ENCODE data around the gene TDRD5. TPM values are rescaled to one million over a fixed set of nuclear protein-coding genes. Genes with fewer than 3 reads are reported as not detected.

The TDRD5 gene
- total RNA-seq, 3 donors from 2014 or later (not counting 1 experiment from before 2014, with no cell fraction given) = not detected

GRCh38 chr1:179587336-179587735, 4.3 kb upstream of the TDRD5 start:
- Histone ChIP-seq H3K27ac (ENCODE audit: low read length) (no peak overlapping the region), H3K9me3 (ENCODE audit: control insufficient read depth, insufficient read depth, low read length) (no peaks in the 10 kb centered on the region), H3K4me3 (ENCODE audit: low read length) (no peak overlapping the region), H3K4me1 (ENCODE audit: control insufficient read depth, insufficient read depth, low read length) (no peaks in the 10 kb centered on the region), H3K27me3 (ENCODE audit: control insufficient read depth, insufficient read depth, low read length) (no peaks in the 10 kb centered on the region), H3K36me3 (ENCODE audit: control insufficient read depth, insufficient read depth, low read length) (no peaks in the 10 kb centered on the region)
- Mint-ChIP-seq H3K27ac (no peak overlapping the region), H3K4me1 (no peaks in the 10 kb centered on the region), H3K36me3 (no peaks in the 10 kb centered on the region), H3K27me3 (ENCODE audit: low read depth in 2 of 2) (peaks cover 33 to 40% of the 10 kb centered on the region in 2 donors), H3K4me3 (no peak overlapping the region), H3K9me3 (peaks cover 0 to 2% of the 10 kb centered on the region in 2 donors)
- intact Hi-C loops (cut with micrococcal nuclease) = no loop called here
- 89% methylated on average over 6 of the region's 6 CpGs for WGBS (ENCODE audit: insufficient coverage)
- DNase-seq (no peak), ATAC-seq (no peak)
- TF ChIP-seq CTCF (IDR thresholded peaks at IDR 0.05) = no peak

GRCh38 chr1:179588425-179589024, 3.1 kb upstream of the TDRD5 start:
- H3K4me1 ChIP-seq (ENCODE audit: control insufficient read depth, insufficient read depth, low read length) = no peaks in the 10 kb centered on the region
- ATAC-seq = no peak

GRCh38 chr1:179589509-179589908, 2.1 kb upstream of the TDRD5 start:
- 100% methylated on average over 1 of the region's 4 CpGs for WGBS (ENCODE audit: insufficient coverage)
- Mint-ChIP-seq H3K4me1 (no peaks in the 10 kb centered on the region), H3K9me3 (no peaks in the 10 kb centered on the region), H3K4me3 (no peak overlapping the region), H3K36me3 (no peaks in the 10 kb centered on the region), H3K27me3 (ENCODE audit: low read depth in 2 of 2) (peaks cover 25 to 53% of the 10 kb centered on the region in 2 donors), H3K27ac (no peak overlapping the region)
- intact Hi-C loops (cut with micrococcal nuclease) = no loop called here
- Histone ChIP-seq H3K36me3 (ENCODE audit: control insufficient read depth, insufficient read depth, low read length) (no peaks in the 10 kb centered on the region), H3K4me3 (ENCODE audit: low read length) (no peak overlapping the region), H3K4me1 (ENCODE audit: control insufficient read depth, insufficient read depth, low read length) (no peaks in the 10 kb centered on the region), H3K27me3 (ENCODE audit: control insufficient read depth, insufficient read depth, low read length) (no peaks in the 10 kb centered on the region), H3K9me3 (ENCODE audit: control insufficient read depth, insufficient read depth, low read length) (no peaks in the 10 kb centered on the region), H3K27ac (ENCODE audit: low read length) (no peak overlapping the region)
- no peak for TF ChIP-seq CTCF (IDR thresholded peaks at IDR 0.05)
- no peak for ATAC-seq
- no peak for DNase-seq

More at GRCh38 chr1:179588425-179589024, 3.1 kb upstream of the TDRD5 start:
- no peak for TF ChIP-seq CTCF (IDR thresholded peaks at IDR 0.05)
- intact Hi-C loops (cut with micrococcal nuclease) = no loop called here
- H3K4me3 Mint-ChIP-seq = no peak overlapping the region
- no peaks in the 10 kb centered on the region for H3K9me3 Mint-ChIP-seq
- no peaks in the 10 kb centered on the region for H3K36me3 Mint-ChIP-seq
- peaks cover 29 to 52% of the 10 kb centered on the region in 2 donors for H3K27me3 Mint-ChIP-seq (ENCODE audit: low read depth in 2 of 2)
- Histone ChIP-seq H3K4me3 (ENCODE audit: low read length) (no peak overlapping the region), H3K27ac (ENCODE audit: low read length) (no peak overlapping the region), H3K9me3 (ENCODE audit: control insufficient read depth, insufficient read depth, low read length) (no peaks in the 10 kb centered on the region), H3K27me3 (ENCODE audit: control insufficient read depth, insufficient read depth, low read length) (no peaks in the 10 kb centered on the region), H3K36me3 (ENCODE audit: control insufficient read depth, insufficient read depth, low read length) (no peaks in the 10 kb centered on the region)
- H3K27ac Mint-ChIP-seq = no peak overlapping the region
- H3K4me1 Mint-ChIP-seq = no peaks in the 10 kb centered on the region
- no peak for DNase-seq
- 89% methylated on average over 18 of the region's 18 CpGs for WGBS (ENCODE audit: insufficient coverage)

- H3K9me3 Mint-ChIP-seq = no peaks in the 10 kb centered on the region
- no peak for ATAC-seq
- peaks cover 22 to 42% of the 10 kb centered on the region in 2 donors for H3K27me3 Mint-ChIP-seq (ENCODE audit: low read depth in 2 of 2)
- H3K4me3 ChIP-seq (ENCODE audit: low read length) = no peak overlapping the region
- no peaks in the 10 kb centered on the region for H3K4me1 Mint-ChIP-seq
- intact Hi-C loops (cut with micrococcal nuclease) = no loop called here
- no peaks in the 10 kb centered on the region for H3K36me3 Mint-ChIP-seq
- no peak overlapping the region for H3K27ac Mint-ChIP-seq
- no peak for DNase-seq
- WGBS (ENCODE audit: insufficient coverage) = 85% methylated on average over 9 of the region's 11 CpGs
- TF ChIP-seq CTCF (IDR thresholded peaks at IDR 0.05) = no peak
- H3K27me3 ChIP-seq (ENCODE audit: control insufficient read depth, insufficient read depth, low read length) = peaks cover 2% of the 10 kb centered on the region
- no peaks in the 10 kb centered on the region for H3K36me3 ChIP-seq (ENCODE audit: control insufficient read depth, insufficient read depth, low read length)
- no peak overlapping the region for H3K4me3 Mint-ChIP-seq
- H3K4me1 ChIP-seq (ENCODE audit: control insufficient read depth, insufficient read depth, low read length) = no peaks in the 10 kb centered on the region
- H3K27ac ChIP-seq (ENCODE audit: low read length) = no peak overlapping the region
- no peaks in the 10 kb centered on the region for H3K9me3 ChIP-seq (ENCODE audit: control insufficient read depth, insufficient read depth, low read length)
These were observed 961 bp upstream of the TDRD5 start for GRCh38 chr1:179590671-179591070.
